Right forelimb (tissue), 1 donor: ENCODE data around the gene XYLT1.

Experiments used
- DNase-seq: peaks from one replicate; pipeline ENCODE4 v3.0.0-alpha.2; 2018

The XYLT1 gene

GRCh38 chr16:17392857-17393692 lies 77.7 kb downstream of the XYLT1 start:
- DNase-seq = no peak

DNA sequence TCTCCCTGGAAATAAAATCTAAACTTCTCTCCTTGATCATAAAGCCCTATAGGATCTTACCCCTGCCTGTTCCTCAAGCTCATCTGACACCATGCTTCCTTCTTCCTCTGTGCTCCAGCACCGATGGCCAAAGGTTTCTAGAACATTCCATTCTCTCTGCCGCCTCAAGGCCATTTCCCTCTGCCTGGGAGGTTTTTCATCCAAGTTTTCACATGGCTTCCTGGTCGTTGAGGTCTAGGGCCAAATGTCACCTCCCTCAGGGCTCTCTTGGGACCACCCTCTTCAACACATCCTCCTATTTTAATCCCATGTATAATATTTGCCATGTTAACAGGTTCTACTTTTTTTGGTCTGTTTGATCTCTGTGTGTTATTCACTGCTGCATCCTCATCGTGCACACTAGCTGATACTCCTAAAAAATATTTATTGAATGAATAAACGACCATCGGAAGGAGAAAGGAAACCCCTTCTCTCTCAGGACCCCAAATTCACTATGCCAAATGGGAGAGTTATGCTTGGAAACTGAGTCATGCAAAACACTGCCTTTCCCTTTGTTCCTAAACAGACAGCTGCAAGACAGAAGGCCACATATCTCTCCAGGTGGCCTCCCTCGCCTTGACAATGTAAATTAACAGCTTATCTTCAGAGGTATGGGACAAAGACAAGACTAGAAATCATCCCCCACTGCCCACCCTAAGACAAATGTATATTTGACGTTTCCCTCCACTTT lies 78.5 kb downstream of the XYLT1 start:
- no peak for DNase-seq

DNA sequence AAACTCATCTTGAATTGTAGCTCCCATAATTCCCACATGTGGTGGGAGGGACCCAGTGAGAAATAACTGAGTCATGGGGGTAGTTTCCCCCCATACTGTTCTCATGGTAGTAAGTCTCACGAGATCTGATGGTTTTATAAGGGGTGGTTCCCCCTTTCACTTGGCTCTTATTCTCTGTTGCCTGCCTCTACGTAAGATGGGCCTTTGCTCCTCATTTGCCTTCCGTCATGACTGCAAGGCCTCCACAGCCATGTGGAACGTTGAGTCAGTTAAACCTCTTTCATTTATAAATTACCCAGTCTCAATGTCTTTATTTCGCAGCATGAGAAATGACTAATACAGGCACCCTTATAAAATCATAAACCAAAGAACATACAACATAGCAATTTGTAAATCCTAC lies 79.0 kb downstream of the XYLT1 start:
- DNase-seq = no peak

GRCh38 chr16:17389384-17389783 lies 81.4 kb downstream of the XYLT1 start:
- no peak for DNase-seq

GRCh38 chr16:17387256-17387655 lies 83.5 kb downstream of the XYLT1 start:
- DNase-seq = no peak

GRCh38 chr16:17386229-17386628 lies 84.5 kb downstream of the XYLT1 start:
- DNase-seq = no peak

DNA sequence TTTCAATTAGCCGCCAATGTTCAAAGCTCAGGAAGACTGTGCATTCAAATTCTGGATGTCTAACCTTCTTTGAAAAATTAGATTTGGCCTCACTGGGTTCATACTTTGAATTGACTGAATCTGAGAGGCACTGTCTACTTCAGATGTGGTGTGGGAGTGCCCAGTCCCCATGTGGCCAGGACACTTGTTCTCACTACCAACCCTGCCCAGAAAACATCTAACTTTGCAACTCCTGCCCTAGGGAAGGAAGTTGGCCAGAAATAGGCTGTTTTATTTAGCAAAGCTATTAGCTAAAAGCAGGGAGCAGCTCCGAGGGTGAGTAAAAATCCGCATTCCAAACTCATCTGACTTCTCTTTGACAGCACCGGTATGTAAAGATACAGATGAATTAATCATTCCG lies 86.3 kb downstream of the XYLT1 start:
- no peak for DNase-seq

GRCh38 chr16:17382949-17383863 lies 87.6 kb downstream of the XYLT1 start:
- DNase-seq = no peak

- DNase-seq = no peak
Observed at GRCh38 chr16:17382514-17382913, 88.2 kb downstream of the XYLT1 start.

DNA sequence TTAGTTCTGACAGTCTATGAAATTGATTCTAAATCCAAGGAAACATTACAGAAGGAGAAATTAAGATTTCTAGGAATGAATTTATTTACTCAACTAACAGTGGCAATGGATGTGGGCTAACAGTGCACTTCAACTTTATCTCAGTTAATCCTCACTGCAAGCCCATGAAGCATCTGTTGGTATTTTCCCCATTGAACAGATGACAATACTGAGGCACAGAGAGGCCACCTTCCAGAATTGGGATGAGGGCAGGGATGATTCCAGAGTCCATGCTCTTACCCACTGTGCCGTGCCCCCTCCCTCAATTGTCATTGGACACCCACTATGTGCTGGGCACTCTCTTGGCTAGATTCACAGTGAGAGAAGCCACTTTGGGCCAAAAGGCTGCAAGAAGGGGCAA lies 89.0 kb downstream of the XYLT1 start:
- no peak for DNase-seq

DNA sequence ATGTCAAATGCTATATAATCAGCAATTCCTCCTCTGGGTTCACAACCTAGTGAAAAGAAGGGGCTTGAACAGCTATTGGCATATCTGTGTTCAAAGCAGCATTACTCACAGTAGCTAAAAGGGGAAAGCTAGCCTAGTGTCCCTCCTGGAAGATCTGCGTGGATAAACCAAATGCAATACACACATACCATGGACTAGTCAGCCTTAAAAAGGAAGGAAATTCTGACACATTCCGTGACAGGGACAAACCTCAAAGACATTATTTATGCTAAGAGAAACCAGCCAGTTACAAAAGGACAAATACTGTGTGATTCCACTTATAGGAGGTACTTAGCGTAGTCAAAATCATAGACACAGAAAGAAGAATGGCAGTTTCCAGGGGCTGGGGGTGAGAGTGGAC lies 90.1 kb downstream of the XYLT1 start:
- no peak for DNase-seq

DNA sequence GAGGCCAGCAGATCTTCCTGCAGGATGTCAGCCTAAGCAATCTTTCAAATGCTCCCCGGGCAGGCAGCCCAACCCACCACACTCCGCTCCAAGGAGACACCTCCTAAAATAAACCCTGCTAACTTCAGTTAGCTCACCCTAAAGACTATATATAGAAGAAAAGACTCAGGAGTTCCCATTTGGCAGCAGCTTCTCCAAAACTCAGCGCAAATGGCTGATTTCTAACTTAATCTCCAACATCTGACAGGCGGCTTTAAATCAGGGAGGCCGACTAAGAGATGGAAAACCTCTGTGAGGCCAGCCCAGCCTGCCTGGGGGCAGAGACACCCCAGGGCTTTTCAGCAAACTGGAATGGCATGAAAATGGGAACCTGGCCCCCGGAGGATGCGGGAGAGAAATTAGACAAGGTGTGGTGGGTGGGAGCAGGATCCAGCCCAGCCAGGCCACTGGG lies 91.6 kb downstream of the XYLT1 start:
- peak; percentile 84 for DNase-seq

- no peak for DNase-seq
Observed at GRCh38 chr16:17377360-17378324, 93.1 kb downstream of the XYLT1 start.

- DNase-seq = no peak
Observed at GRCh38 chr16:17375461-17376304, 95.1 kb downstream of the XYLT1 start.

DNA sequence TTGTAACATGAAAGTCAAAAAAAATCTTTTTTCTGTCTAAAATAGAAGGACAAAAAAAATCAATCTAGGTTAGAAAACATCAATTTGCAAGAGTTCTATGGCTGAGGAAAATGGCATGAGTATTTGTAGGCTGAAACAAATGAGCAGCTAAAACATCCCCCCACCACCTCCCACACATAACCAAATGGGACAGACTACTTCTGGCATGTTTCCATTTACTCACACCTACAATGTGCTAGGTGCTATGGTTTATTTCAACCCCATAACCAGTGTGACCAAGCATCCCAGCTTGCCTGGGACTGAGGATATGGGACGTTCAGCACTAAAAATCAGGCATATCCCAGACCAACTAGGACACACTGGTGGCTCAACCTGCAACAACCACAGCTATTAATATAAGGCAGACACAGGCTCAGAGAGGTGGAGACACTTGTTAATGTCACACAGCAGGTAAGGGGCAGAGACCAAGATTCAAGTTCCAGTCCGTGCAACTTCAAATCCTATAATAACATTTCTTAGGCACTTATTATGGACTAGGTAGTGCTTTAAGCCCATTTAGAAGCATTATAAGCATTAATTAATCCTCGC lies 96.0 kb downstream of the XYLT1 start:
- no peak for DNase-seq

GRCh38 chr16:17373533-17373932 lies 97.2 kb downstream of the XYLT1 start:
- no peak for DNase-seq

DNA sequence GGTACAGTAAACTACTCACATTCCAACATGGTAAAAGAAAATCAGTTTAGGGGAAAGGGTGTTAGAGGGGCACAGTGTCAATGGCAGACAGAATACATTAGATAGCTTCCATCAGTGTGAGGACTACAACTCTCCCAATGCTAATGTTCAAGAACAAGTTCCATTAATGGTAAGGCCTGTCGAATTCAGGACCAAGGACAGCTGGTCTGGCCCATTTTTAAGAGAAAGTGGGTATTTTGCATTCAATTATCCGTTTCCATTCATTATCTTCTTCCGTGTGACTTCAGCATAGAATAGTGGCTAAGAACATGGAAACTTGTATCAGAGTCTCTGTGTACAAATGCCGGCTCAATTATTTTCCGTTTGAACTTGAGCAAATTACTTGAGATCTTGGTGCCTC lies 98.4 kb downstream of the XYLT1 start:
- DNase-seq = no peak

- DNase-seq = no peak
Observed at GRCh38 chr16:17371299-17371698, 99.5 kb downstream of the XYLT1 start.

- no peak for DNase-seq
Observed at GRCh38 chr16:17370731-17371285, 100.0 kb downstream of the XYLT1 start.

GRCh38 chr16:17370223-17370707 lies 100.5 kb downstream of the XYLT1 start:
- no peak for DNase-seq
